Stimulated activated CD8-positive, alpha-beta memory T cell treated with anti-CD3 and anti-CD28 coated beads, Interleukin-15, amount 100 ng/mL, for 1 hour (primary cell): ENCODE measurements around the gene FBF1.

Source experiments
- DNase-seq: peaks from one replicate; pipeline ENCODE4 v3.0.0-alpha.2; 2020; ENCODE audit warnings: low read depth

FBF1 gene

DNA sequence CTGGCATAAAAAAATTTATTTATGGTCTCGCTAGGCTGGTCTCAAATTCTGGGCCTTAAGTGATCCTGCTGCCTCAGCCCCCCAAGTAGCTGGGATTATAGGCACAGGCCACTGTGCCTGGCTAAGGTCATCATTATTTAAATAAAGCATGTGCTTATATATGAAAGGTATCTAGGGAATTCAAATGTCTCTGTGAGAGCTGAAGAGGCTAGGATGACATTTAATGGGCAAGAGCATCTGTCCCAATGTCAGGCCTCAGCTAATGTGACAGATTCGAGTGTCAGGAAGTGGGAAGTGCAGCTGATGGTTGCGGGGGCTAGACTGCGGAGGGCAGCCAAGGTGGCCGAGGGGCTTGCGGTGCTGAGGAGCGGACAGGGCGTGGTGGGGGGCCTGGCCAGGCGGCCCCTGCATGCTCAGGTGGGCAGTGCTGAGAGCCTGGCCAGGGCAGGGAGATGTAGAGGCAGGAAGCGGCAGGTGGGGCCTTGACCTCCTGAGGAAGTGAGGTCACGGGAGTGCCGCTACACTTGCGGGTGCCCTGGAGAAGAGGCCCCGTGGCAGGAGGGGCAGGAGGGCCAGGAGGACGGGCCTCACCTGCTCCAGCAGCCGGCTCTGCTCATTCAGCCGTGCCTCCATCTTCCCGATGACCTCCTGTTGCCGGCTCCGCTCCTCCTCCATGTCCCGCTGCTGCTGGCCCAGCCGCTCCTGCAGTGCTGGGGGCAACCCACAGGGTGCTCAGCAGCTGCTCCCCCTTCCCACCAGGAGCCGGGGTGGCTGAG is 23.5 kb downstream of the FBF1 start:
- no peak for DNase-seq

DNA sequence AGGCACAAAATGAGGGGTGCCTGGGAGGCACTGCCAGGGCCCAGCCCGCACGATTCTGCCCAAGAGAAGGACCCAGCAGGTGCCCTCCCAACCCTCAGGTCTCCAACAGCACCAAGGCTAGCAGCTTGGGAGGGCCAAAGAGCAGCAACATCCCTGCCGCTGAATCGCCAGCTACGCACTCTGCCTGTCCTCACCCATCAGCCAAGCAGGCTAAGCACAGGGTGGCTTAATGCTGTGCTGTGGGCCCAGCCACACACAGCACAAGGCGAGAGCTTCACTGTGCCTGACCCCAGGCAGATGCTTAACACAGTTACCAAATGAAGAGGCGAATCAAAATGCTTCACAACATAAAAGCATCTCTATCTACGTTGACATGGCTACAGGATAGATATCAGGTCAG is 25.6 kb downstream of the FBF1 start:
- no peak for DNase-seq

DNA sequence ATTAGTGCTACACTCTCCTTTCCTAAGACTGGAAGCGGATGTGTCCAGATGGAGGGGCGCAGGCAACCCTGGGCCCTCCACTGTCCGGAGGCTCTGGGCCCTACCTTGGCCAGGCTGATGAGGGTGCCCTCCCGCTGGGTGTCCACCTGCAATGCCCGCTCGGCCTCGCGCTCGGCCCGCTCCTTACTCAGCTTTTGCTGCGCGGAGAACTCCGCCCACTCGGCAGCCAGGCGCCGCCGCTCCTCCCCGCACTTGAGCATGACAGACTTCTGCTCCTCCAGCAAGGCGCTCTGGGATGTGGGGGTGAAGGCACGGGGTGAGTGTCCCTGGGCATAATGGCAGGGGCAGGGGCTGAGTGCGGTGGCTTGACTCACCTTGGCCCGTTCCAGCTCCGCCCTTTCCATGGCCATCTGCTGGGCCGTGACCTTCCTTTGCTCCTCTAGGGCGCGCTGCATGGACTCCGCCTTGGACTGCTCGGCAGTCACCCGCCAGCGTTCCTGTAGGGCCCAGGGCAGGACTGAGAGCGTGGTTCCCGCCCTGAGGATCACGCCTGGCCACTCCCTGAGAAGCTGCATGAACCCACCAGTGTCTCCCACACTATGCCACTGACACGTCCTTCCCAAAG is 26.1 kb downstream of the FBF1 start:
- no peak for DNase-seq

DNA sequence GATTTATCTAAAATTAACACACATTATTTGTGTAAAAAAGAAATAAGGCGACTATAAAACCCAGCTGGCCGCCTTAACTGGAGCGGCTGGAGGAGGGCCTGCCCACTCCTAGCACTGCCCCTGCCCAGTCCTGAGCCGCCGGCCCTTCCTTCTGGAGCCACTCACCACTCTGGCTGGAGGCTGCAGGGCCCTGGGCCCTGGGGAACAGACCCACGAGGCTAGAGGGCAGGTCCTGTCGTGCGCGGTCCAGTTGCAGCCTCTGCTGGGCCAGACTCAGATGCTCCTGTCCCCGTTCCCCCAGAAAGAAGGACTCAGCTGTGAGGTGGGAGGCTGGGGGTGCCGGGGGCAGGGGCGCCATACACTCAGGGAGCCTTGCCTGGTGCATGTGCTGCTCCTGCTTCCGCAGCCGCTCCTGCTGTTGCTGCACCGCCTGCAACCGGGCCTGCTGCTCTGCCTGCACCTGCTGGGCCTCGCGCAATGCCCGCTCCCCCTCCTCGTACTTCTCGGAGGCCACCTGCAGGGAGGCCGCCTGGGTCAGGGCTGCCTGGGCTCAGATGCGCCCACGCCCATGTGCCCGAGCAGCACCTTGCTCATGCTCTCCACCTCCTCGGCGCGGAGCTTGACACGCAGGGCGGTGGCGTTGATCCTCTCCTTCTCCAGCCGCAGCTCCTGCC is 27.2 kb downstream of the FBF1 start:
- no peak for DNase-seq

DNA sequence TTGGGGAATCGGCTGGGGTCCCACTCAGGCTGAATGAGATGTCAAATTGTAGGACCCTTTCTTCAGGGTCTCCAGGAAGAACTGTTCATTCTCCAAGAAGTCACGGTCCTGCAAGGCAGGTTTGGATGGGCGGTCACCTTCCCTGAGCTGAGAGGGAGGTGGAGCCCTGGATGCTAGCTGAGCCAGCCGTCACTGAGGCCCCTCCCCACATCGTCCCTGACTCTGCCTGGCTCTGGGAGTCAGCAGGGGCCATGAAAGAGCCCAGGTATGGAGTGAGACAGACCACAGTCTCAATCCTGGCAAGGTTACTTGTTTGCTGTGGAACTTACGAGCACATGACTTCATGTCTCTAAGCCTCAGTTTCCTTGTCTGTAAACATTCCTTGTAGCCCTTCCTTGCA is 30.1 kb downstream of the FBF1 start:
- no peak for DNase-seq

DNA sequence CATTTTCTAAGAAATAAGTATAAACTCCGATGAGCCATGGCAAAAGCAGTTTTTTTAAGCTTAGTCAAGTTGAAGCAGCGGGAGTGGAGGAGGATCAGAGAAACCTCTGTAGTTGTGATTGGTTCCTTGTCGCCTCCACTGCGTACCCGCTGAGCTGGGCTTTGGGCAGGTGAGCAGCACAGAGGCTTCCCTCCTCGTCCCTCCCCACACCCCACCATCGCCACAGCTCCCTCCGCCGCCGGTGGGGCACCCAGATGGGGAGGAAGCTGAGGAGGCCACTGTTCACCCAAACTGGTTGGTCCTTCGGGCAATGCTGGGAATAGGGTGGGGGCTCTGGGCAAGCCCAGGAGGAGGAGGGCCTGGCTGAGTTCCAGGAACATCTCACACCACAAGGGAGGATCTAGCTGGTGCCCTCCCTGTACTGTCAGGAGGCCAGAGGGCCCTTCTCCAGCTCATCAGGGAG is 31.0 kb downstream of the FBF1 start:
- no peak for DNase-seq

DNA sequence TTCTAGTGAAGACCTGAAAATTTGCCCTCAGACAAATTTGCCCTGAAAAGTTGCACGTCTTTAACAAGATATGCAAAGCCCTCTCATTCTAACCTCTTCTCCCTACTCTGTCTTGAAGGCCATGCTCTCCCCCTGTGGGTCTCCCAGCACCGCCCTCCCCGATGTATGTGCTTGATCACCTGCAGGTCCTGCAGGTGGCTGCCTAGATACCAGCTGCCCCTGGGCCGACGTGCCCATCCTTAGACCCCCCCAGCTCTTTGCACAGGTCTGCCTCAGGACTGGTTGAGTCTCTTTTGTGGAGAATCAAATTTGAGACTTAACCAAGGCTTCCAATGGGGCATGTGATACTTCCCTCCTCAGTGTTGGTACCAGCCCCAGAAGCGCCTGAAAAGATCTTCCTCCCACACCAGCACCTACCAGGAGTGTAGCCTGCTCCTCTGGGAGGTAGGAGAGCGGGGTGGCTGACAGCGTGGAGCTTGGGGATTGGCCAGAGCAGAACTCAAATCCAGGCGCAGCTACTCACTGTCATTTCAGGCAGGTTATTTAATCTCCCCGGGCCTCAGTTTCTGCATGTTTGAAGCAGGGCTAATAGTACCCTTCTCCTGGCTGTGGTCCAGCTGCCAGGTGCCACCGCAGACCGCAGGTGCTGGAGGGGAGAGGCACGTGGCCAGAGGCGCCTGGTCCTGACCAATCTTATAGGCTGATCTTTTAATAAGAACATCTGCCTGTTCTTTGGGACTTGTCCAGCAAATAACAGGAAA is 31.6 kb downstream of the FBF1 start:
- DNase-seq: no peak

DNA sequence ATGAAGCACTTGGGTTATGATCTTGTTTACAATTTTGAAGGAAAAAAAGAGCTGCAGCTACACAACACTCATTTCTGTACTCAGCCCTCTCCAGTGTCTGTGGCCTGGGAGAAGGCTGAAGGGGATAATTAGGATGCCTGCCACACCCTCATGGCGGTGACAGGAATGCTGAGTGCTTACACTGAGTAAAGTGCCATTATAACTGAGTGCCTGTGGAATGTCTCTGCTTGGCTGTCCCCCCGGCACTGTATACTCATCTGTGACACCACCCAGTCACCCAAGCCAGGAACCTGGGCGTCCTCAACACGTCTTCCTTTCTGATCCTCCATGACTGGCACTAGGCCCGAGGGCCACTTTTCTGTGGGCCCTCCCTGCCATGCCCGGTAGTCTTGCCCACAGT is 32.6 kb downstream of the FBF1 start:
- DNase-seq: no peak

DNA sequence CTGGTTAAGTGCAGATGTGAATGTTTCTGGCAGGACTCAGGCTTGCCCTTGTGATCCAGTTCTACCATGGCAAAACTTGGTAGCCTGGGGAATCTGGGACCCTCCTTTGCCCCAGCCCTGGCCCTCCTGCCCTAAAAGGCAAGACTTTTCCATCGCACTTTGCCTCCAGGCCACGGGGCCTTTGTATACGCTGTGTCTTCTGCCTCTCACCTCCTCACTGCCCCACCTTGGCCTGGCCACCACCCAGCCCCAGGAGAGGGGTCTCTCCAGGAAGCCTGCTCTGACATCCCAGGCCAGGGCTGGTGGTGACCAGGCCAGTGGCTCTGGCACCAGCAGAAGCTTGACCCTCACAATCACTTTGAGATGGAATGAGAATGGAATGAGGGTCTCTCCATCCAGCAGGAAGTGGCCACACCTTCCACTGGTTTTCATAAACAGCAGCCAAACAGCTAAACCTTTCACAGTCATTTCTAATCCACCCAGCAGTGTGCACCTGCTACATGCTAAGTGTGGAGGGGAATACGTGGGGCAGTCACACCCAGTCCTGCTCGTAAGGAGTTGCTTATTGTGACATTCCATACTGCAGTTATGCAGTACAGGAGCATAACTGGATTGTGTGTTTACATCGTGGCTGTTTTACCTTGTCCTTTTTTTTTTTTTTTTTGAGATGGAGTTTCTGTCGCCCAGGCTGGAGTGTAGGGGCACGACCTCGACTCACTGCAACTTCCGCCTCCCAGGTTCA is 34.5 kb downstream of the FBF1 start:
- DNase-seq: no peak

DNA sequence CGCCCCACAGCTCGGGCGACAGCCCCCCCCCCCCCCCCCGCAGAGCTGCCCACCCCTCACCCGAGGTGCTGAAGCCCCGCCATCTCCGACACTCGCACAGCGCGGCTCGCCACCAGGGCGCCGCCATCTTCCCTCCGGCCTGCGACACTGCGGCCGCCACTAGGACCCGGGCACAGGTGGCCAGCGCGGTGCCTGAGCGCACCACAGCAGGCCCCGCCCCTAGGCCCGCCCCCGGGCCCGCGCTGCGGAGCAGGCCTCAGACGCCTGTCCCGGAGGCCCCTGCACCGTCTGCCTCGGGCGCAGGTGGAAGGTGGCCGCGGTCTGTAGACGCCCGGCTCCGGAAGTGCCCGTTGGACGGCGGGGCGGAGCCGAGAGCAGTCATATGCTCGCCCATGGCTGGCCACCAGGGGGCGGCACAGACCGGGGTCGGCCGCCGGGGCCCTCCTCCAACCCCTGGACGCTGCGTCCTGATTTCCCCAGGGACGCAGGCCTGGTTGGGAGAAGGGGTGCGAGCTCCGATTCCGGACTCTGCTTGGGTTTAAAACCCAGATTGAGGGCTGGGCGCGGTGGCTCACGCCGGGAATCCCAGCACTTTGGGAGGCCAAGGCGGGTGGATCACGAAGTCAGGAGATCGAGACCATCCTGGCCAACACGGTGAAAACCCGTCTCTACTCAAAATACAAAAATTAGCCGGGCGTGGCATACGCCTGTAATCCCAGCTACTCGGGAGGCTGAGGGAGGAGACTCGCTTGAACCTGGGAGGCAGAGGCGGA is 35.9 kb downstream of the FBF1 start, which contains the start of gene MRPL38:
Gene MRPL38, minus strand, starts transcription at position 136 of the 773 bp plus-strand sequence. Its CDS starts 9 bp downstream, at position 127.
- peak; percentile 77 for DNase-seq

DNA sequence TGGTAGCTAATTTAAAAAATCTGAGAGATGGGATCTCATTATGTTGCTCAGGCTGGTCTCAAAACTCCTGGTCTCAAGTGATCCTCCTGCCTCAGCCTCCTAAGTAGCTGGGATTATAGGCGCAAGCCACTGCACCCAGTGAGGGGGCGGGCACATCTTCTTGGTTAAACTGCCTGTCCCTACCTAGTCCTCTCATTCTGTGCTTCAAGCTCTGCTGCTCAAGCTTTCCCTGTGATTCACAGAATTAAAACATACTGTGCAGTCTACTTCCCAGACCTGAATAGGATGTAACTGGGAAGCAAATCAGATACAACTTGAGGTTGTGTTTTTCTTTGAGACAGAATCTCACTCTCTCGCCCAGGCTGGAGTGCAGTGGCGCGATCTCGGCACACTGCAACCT is 38.4 kb downstream of the FBF1 start:
- no peak for DNase-seq

DNA sequence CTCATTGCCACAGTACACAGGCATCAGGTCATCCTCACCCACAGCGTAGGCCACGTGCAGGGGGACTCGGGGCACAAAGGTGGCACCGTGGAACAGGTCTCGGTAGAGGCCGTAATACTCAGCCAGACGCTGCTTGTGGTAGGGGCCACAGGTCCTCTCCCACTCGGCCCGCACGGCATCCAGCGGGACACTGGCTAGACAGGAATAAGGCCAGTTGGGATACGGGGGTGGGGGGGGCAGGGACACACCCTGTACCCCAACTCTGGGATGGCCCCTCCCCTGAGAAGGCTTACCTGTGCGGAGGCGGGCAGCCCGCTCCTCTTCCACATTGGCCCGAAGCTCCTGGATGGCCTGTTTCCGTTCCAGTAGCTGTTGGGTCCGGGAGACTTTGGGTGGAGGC is 39.1 kb downstream of the FBF1 start:
- no peak for DNase-seq

DNA sequence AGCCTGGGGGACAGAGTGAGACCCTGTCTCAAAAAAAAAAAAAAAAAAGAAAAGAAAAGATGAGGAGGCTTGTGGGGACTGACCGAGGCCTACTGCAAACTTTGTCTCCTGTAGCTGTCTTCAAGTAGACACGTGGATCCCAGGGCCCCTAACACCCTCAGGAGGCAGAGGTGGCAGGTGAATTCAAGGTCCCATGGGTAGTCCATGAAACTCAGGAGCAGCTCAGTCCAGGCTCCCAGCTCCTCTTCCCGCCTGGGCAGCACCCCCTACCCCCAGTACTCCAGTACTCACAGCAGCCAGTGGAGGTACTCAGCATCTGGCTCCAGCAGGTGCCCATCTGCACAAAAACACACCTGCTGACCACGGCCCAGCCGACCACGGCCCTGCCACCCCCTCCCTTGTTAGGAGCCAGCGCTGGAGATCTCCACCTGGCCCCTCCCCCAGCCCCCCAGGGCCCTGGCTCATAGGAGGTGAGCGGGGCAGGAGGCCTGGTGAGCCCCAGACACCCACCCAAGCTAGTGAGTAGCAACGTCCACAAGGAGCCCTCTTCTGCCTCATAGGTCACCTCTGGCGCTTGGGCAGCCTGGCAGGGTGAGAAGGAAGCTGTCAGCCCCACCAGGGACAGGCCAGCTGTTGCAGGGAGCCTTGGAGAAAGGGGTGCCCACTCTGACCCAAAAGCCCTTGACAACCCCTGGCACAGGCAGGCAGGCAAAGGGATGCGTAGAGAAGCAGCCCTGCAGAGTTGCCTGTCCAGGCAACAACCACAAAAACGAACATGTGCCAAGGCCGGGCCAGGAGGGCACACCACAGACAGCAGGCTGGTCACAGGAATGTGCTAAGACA is 39.9 kb downstream of the FBF1 start:
- no peak for DNase-seq

DNA sequence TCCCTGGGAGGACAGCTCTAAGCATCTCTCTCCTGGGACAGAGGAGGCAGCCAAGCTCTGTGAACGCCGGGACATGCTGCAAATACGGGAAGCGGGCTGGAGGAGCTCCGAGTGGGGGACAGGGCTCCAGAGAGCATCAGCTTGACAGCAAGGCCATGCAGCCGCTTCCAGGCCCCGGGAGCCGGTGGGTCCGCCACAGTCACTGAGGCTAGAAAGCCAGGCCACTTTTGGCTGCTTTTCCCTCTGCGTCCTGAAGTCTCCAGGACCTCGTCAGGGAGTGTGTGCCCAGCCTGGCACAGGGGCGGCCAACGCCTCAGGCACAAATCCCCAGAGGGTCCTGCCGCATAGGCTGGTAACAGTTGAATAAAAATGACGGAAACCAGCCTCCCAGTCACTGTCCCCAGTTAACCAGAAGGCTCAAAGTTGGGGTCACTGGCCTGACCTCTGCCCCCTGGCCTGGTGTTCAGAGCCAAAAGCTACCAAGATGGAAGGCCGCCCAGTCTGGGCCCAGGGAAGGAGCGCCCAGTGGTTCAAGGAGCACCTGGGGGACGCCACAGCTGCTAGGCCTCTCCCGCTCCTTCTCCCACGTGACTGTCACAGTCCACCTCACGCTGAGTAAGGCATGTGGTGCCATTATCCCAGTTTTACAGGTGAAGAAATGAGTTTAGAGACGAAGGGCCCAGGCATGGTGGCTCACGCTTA is 40.9 kb downstream of the FBF1 start:
- no peak for DNase-seq

DNA sequence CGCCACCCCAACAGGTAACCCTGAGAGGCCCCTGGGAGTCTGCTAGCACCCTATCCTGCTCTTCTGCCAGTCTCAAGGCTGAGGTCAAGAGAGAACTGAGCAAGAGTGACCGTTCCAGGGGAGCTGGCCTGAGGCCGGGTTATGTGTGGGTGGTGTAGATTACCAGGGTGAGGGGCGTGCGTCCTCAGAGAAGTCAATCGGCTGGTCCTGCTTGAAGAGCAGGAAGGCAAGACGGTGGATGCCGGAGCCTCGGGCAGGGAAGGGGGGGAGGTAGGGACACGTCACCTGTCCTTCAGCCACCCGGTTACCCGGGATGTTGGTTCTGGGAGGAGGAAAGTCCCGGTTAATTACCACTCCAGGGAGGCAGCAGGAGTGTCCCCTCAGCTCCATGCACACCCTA is 41.5 kb downstream of the FBF1 start:
- no peak for DNase-seq

DNA sequence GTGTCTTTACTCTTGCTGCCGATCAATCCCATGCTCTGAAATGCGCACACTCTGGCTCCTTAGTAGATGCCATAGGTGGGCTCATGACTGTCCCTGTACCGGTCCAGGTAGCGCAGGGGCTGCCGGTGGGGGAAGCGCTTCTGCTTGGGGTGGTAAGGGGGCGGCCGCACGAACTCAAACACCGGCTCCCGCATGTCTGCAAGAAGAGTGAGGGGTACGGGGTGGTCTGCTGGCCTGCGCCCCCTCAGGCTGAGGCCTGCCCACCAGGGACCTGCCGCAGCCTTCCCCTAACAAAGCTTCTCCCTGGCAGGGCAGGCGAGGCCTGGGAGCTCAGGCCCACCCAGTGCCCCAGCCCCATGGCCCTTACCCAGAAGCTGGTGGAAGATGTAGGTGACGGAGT is 42.1 kb downstream of the FBF1 start:
- no peak for DNase-seq

DNA sequence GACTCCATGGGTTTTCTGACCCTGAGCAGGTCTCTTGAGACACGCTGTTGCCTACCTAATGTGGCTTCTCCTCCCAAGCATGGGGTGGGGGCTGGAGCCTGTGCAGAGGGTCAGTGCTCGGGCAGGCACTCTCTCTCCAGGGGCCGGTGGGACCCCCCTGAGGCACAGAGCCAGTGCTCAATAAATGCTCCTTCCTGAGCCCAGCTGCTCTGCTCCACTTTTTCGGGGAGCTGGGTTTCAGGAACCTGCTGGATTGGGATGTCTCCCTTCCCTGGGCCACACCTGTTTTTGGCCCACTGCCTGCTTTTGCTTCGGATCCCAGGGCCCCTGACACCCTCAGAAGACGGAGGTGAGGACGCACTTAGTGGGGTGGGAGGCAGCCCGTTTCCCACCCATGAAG is 42.8 kb downstream of the FBF1 start:
- no peak for DNase-seq

DNA sequence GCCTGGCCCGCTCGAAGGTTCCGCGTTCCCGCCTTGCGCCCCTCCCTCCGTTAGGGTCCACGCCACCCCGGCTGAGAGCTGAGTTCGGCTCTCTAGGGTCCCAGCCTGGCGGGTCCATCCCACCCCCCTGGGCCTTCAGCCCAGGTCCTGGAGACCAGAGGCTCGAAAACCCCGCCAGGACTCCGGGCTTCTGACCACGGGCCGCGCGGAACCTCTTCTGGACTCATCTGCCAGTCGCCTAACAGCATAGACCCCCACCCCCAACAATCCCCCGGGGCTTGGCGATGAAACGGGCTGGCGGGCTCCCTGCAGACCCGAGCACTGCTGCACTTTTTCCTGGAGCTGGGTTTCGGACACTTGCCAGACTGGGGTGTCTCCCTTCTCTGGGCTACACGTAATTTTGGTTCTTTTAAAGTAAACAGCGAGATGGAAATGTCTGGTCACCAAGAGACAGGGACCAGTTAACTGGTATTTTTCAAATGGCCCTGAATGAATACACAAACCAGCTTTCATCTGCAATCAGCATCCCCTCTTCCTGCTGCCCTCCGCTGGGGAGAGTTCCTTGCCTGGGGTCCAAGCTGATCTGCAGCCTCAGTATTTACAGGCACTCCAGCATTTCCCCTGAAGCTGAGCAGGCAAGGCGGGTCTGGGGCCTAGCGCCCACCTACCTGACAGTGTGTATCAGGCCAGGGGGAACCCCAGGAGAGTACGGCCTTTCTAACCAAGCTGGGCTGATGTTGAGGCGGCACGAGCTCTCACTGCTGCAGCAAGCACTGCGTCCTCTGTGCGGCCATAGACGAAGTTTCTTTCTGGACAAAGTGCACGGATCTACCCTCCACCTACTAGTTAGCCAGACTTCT is 43.5 kb downstream of the FBF1 start:
- no peak for DNase-seq
